K562 (cell line): ENCODE results near the gene SPEM3. TPM values are rescaled to one million over a fixed set of nuclear protein-coding genes. Genes with fewer than 3 reads are reported as not detected.

Experiments
- ATAC-seq: fragments of 200-7000 bp; cut with Tn5 transposase; 3 replicates; pipeline ENCODE4 v1.9.1; 2020; ENCODE audit warnings: moderate library complexity
- BruUV-seq: library from RNA; stranded (reverse); fragments of 400-500 nt; replicated peaks from 2 replicates; lab custom pipeline; 2021; lab: Mats Ljungman, UMichigan
- CTCF ChIA-PET: fragments of 300-600 bp; formaldehyde crosslinking; extraction: SDS; loops from one replicate; lab custom pipeline; 2021; ENCODE audit warnings: low intra/inter-chr PET ratio; lab: Yijun Ruan, JAX
- POLR2A ChIA-PET: fragments of 300-600, 350-650 bp; sonication (Branson Sonifier 250); formaldehyde crosslinking; extraction: SDS; loops from one replicate; lab custom pipeline; 2021; ENCODE audit warnings: antibody characterized with exemption, inconsistent platforms; lab: Yijun Ruan, JAX
- DNase-seq, 4 experiments: peaks; one replicate each; pipeline versions ENCODE4 v3.0.0 to v3.0.0-alpha.2; 2011 to 2018; ENCODE audit warnings: low spot score in 3 of 4, mixed read lengths in 3 of 4; ENCODE audit errors: extremely low read depth in 1 of 4
- FAIRE-seq: peaks from 2 replicates; lab custom pipeline; 2011; peaks lifted over from hg19 to GRCh38; lab: Jason Lieb, UNC
- H2AFZ ChIP-seq: 2 replicates; pipeline ENCODE4 v1.6.0; 2011; ENCODE audit warnings: low read depth, low read length, control low read depth, inconsistent platforms
- H3K27ac ChIP-seq: fragments of 200-600 bp; 3 replicates; pipeline ENCODE4 v1.8.0; 2011; ENCODE audit warnings: low read depth, mild to moderate bottlenecking, control low read depth, inconsistent platforms, low read length, moderate library complexity, mixed read lengths; ENCODE audit errors: extremely low read depth
- H3K27me3 ChIP-seq, 2 experiments: fragments of 300-600 bp in 1 of 2; 2 replicates in 1 of 2; 3 replicates in 1 of 2; pipeline versions ENCODE4 v1.6.0 to v1.8.0; 2011; ENCODE audit warnings: inconsistent platforms in 2 of 2, low read length in 2 of 2, mild to moderate bottlenecking in 1 of 2, mixed read lengths in 1 of 2, moderate library complexity in 1 of 2; ENCODE audit not compliant: control insufficient read depth in 2 of 2, insufficient read depth in 2 of 2
- H3K36me3 ChIP-seq: fragments of 300-600 bp; 3 replicates; pipeline ENCODE4 v1.8.0; 2011; ENCODE audit warnings: mild to moderate bottlenecking, low read length, inconsistent platforms; ENCODE audit not compliant: control insufficient read depth, insufficient read depth
- H3K4me1 ChIP-seq, 2 experiments: fragments of 200-600 bp in 1 of 2; replicated peaks in 1 of 2; 2 replicates in 1 of 2; 3 replicates in 1 of 2; pipeline versions ENCODE4 v1.5.1 to v1.8.0; 2011; ENCODE audit warnings: inconsistent platforms in 2 of 2, low read length in 2 of 2, mild to moderate bottlenecking in 1 of 2, mixed read lengths in 1 of 2, moderate library complexity in 1 of 2; ENCODE audit not compliant: control insufficient read depth in 2 of 2, insufficient read depth in 2 of 2
- H3K4me2 ChIP-seq: 2 replicates; pipeline ENCODE4 v1.6.1; 2011; ENCODE audit warnings: low read length, control low read depth, inconsistent platforms, mixed read lengths; ENCODE audit not compliant: insufficient read depth
- H3K4me3 ChIP-seq: fragments of 200-600 bp; sonication (generic), shearing (Covaris generic); 2 replicates; pipeline ENCODE4 v1.5.1; 2016; ENCODE audit warnings: control low read depth, inconsistent platforms
- H3K79me2 ChIP-seq: fragments of 200-600 bp; 3 replicates; pipeline ENCODE4 v1.8.0; 2011; ENCODE audit warnings: low read length, inconsistent platforms; ENCODE audit not compliant: control insufficient read depth, insufficient read depth
- H3K9ac ChIP-seq, 2 experiments: 2 replicates each; pipeline versions ENCODE4 v1.6.0 to v1.6.1; 2011; ENCODE audit warnings: low read depth in 2 of 2, low read length in 2 of 2, control low read depth in 1 of 2, inconsistent platforms in 1 of 2, mild to moderate bottlenecking in 1 of 2, mixed read lengths in 1 of 2; ENCODE audit not compliant: insufficient read depth in 1 of 2
- H3K9me1 ChIP-seq: one replicate; pipeline ENCODE4 v1.6.0; 2011; ENCODE audit warnings: inconsistent platforms, mild to moderate bottlenecking, low read length, moderate library complexity; ENCODE audit not compliant: control insufficient read depth, insufficient read depth
- H3K9me3 ChIP-seq: replicated peaks from 2 replicates; pipeline ENCODE4 v1.5.1; 2011; ENCODE audit warnings: low read depth, low read length, inconsistent platforms; ENCODE audit not compliant: control insufficient read depth, insufficient read depth
- H4K20me1 ChIP-seq: replicated peaks from 2 replicates; pipeline ENCODE4 v1.6.1; 2011; ENCODE audit warnings: low read length, inconsistent platforms, mixed read lengths; ENCODE audit not compliant: control insufficient read depth, insufficient read depth
- ARID3A ChIP-seq: IDR thresholded peaks from 2 replicates; pipeline ENCODE4 v1.6.1; 2012; ENCODE audit warnings: low read depth, low read length, improper control_type of control experiment, borderline replicate concordance
- CHD1 ChIP-seq: fragments of 200-600 bp; sonication (generic); IDR thresholded peaks from one replicate; pipeline ENCODE4 v1.6.1; 2012; ENCODE audit warnings: mild to moderate bottlenecking, moderate library complexity, low read length, inconsistent platforms
- EHMT2 ChIP-seq: fragments of 450-650 bp; IDR thresholded peaks from 2 replicates; pipeline ENCODE4 v1.6.1; 2018; ENCODE audit warnings: antibody characterized with exemption
- HDAC2 ChIP-seq: fragments of 450-650 bp; IDR thresholded peaks from 2 replicates; pipeline ENCODE4 v1.6.1; 2016; ENCODE audit warnings: mild to moderate bottlenecking
- ILK ChIP-seq: fragments of 450-650 bp; IDR thresholded peaks from 2 replicates; pipeline ENCODE4 v1.6.1; 2016; ENCODE audit warnings: missing genetic modification characterization, low read depth, mild to moderate bottlenecking, missing compliant biosample characterization, moderate library complexity, borderline replicate concordance
- LARP7 ChIP-seq: fragments of 450-650 bp; IDR thresholded peaks from 2 replicates; pipeline ENCODE4 v1.6.1; 2016
- PHB2 ChIP-seq: fragments of 450-650 bp; IDR thresholded peaks from 2 replicates; pipeline ENCODE4 v1.6.1; 2017; ENCODE audit warnings: low read depth
- SIN3A ChIP-seq, 2 experiments: fragments of 150-350 bp in 1 of 2; IDR thresholded peaks; 2 replicates each; pipeline ENCODE4 v1.6.1; 2011 to 2016; ENCODE audit warnings: borderline replicate concordance in 2 of 2, low read depth in 2 of 2, low read length in 2 of 2, mild to moderate bottlenecking in 2 of 2, moderate library complexity in 2 of 2; ENCODE audit not compliant: control insufficient read depth in 1 of 2
- SRF ChIP-seq, 2 experiments: fragments of 250-450, 450-650 bp in 1 of 2; sonication (Bioruptor Pico) in 1 of 2; sonication (generic) in 1 of 2; formaldehyde crosslinking; IDR thresholded peaks; 2 replicates each; pipeline versions ENCODE4 v1.5.0 to v1.5.1; 2020 to 2022; ENCODE audit warnings: mild to moderate bottlenecking in 1 of 2, missing genetic modification reagents in 1 of 2
- TGIF2 ChIP-seq: sonication (generic); formaldehyde crosslinking; IDR thresholded peaks from 2 replicates; pipeline ENCODE4 v1.8.1; 2022; ENCODE audit warnings: mild to moderate bottlenecking, missing genetic modification reagents, moderate library complexity
- THRAP3 ChIP-seq: fragments of 450-650 bp; IDR thresholded peaks from 2 replicates; pipeline ENCODE4 v1.6.1; 2016; ENCODE audit warnings: mild to moderate bottlenecking, inconsistent platforms, borderline replicate concordance
- TOE1 ChIP-seq, 2 experiments: fragments of 450-650 bp in 1 of 2; sonication (generic) in 1 of 2; formaldehyde crosslinking in 1 of 2; IDR thresholded peaks; 2 replicates each; pipeline versions ENCODE4 v1.7.1 to v1.8.0; 2016 to 2022; ENCODE audit warnings: borderline replicate concordance in 2 of 2, mild to moderate bottlenecking in 2 of 2, antibody characterized with exemption in 1 of 2, inconsistent platforms in 1 of 2, low read depth in 1 of 2, missing genetic modification reagents in 1 of 2, moderate library complexity in 1 of 2
- ZNF668 ChIP-seq: fragments of 250-450 bp; sonication (Bioruptor Pico); IDR thresholded peaks from 2 replicates; pipeline ENCODE4 v1.8.0; 2022; ENCODE audit warnings: mild to moderate bottlenecking, inconsistent platforms
- WGBS: fragments of 100-300 bp; shearing (Covaris generic); methylation state at CpG from one replicate; pipeline ENCODE4 v1.1.6; 2016; ENCODE audit warnings: low coverage, mixed read lengths; ENCODE audit not compliant: insufficient coverage; ENCODE audit errors: missing lambda C conversion rate; 5-methylcytosine and 5-hydroxymethylcytosine counted together
- in situ Hi-C: fragments of 300-500 bp; cut with MboI; formaldehyde crosslinking; loops from 4 replicates; pipeline ENCODE4 v1.15.0; 2018; ENCODE audit warnings: inconsistent platforms, mixed read lengths
- intact Hi-C: fragments of 100-400 bp; cut with micrococcal nuclease; formaldehyde crosslinking; loops from 2 replicates; pipeline ENCODE4 v1.14.2; 2022
- polyA plus RNA-seq, 8 experiments: library from polyadenylated mRNA; depleted of rRNA in 4 of 8; stranded (reverse) in 5 of 8; unstranded in 3 of 8; fragments of >200 nt; fragmentation: Nextera tagmentation in 2 of 8; fragmentation: Illumina TruSeq in 1 of 8; extraction: Ambion mirVana in 2 of 8; extraction: Trizol in 1 of 8; gene quantifications; 2 replicates each; pipeline versions ENCODE4 v1.2.1 to v1.2.3, GENCODE V29; 2011 to 2014; ENCODE audit warnings: inconsistent platforms in 1 of 8, missing spikeins in 1 of 8
- total RNA-seq, 7 experiments: library from RNA; depleted of rRNA in 6 of 7; stranded (reverse); fragments of >200 nt in 6 of 7; fragmentation: Illumina TruSeq in 2 of 7; extraction: Trizol in 2 of 7; gene quantifications; 2 replicates each; pipeline versions ENCODE4 v1.2.1 to v1.2.3, GENCODE V29; 2011 to 2021; ENCODE audit warnings: low replicate concordance in 1 of 7

Gene SPEM3
- total and polyA plus RNA-seq, 9 of the 15 experiments (the other 6 are each of a cell fraction or from before 2014, with no cell fraction given), result not detected

- BruUV-seq, result no TSS peak
- Histone ChIP-seq H3K4me1 (peaks cover 4 to 24% of the 10 kb centered on the region in 2 experiments; a peak in 3 of 5 replicates), H3K4me3 (no peak overlapping the region), H3K4me2 (no peak overlapping the region), H3K9ac (no peak overlapping the region), H3K36me3 (0 out of 3 replicates have a peak, but pooled peaks cover 3% of the 10 kb centered on the region), H3K27ac (no peak overlapping the region), H3K79me2 (peaks cover under 1% of the 10 kb centered on the region; the same call in 1 of the 3 replicates), H3K9me1 (no peaks in the 10 kb centered on the region), H3K9me3 (no peaks in the 10 kb centered on the region), H4K20me1 (no peaks in the 10 kb centered on the region), H3K27me3 (no peaks in the 10 kb centered on the region), H2AFZ (no peak overlapping the region)
- intact Hi-C loops, result no loop called here
- DNase-seq (no peak), ATAC-seq (no peak), FAIRE-seq (no peak)
- CTCF ChIA-PET, result no interaction called here
- in situ Hi-C loops, result no loop called here
- WGBS, result 100% methylated on average over 4 of the region's 58 CpGs
- TF ChIP-seq LARP7, result no peak
- TF ChIP-seq ZNF668 (CRISPR knock-in tag), result no peak
- no peak for TF ChIP-seq SRF (CRISPR knock-in tag; IDR thresholded peaks at IDR 0.05)
- no peak for TF ChIP-seq TGIF2 (CRISPR knock-in tag)
- no peak for TF ChIP-seq SIN3A (IDR thresholded peaks at IDR 0.05; ENCODE audit: borderline replicate concordance in 2 of 2, control insufficient read depth in 1 of 2, low read depth in 2 of 2, low read length in 2 of 2)
- no peak for TF ChIP-seq ILK (tag)
- TF ChIP-seq CHD1, result no peak
- no peak for TF ChIP-seq HDAC2
- TF ChIP-seq EHMT2, result no peak
- TF ChIP-seq PHB2, result no peak
- no peak for TF ChIP-seq TOE1 (IDR thresholded peaks at IDR 0.05; ENCODE audit: borderline replicate concordance)
- TF ChIP-seq TOE1 (CRISPR knock-in tag; IDR thresholded peaks at IDR 0.05; ENCODE audit: borderline replicate concordance, low read depth), result no peak
- TF ChIP-seq THRAP3, result no peak
- no peak for TF ChIP-seq ARID3A
- POLR2A ChIA-PET, result no interaction called here
Measured at GRCh38 chr17:7408252-7408727, 20.4 kb upstream of the SPEM3 start.
